Measurements from ENCODE around the gene MRPL4.

DNA sequence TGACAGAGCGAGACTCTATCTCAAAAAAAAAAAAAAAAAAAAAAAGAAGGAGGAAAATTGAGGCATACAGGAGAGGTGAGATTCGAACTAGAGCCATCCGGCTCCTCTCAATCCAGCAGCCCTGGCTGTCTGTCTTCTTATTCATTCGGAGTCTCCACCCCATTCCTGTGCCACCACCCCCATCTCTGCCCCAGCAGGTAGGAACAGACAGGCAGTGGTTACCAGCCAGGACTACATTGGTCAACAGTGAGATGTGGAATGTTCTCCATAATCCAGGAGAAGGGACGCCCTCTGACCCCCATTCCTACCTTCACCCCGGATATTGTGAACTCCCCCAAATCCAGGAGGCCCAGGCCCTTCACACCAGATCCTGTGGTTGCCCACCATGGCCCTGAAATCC lies 14.3 kb upstream of the MRPL4 start:
- TF ChIP-seq, protein P1, sequence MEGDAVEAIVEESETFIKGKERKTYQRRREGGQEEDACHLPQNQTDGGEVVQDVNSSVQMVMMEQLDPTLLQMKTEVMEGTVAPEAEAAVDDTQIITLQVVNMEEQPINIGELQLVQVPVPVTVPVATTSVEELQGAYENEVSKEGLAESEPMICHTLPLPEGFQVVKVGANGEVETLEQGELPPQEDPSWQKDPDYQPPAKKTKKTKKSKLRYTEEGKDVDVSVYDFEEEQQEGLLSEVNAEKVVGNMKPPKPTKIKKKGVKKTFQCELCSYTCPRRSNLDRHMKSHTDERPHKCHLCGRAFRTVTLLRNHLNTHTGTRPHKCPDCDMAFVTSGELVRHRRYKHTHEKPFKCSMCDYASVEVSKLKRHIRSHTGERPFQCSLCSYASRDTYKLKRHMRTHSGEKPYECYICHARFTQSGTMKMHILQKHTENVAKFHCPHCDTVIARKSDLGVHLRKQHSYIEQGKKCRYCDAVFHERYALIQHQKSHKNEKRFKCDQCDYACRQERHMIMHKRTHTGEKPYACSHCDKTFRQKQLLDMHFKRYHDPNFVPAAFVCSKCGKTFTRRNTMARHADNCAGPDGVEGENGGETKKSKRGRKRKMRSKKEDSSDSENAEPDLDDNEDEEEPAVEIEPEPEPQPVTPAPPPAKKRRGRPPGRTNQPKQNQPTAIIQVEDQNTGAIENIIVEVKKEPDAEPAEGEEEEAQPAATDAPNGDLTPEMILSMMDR (conservative IDR thresholded peaks at IDR 0.05; ENCODE audit: low read depth, low read length) = no peak
- no peak for TF ChIP-seq EZH2 (IDR thresholded peaks at IDR 0.05; ENCODE audit: borderline replicate concordance, low read depth, low read length, poor library complexity, severe bottlenecking)

Data from A673 (cell line).